DOHH2 (cell line): Measurements from ENCODE around the gene FGF21.

Experiments used
- H3F3A ChIP-seq: fragments of 200-600 bp; sonication (generic), shearing (Covaris generic); 2 replicates; pipeline ENCODE4 v1.6.0; 2016; ENCODE audit warnings: antibody characterized with exemption, mild to moderate bottlenecking; ENCODE audit not compliant: control insufficient read depth, insufficient read depth
- H3K27ac ChIP-seq: fragments of 200-600 bp; sonication (generic); 2 replicates; pipeline ENCODE4 v1.5.1; 2014; ENCODE audit warnings: low read depth, mild to moderate bottlenecking, low read length, moderate library complexity
- H3K27me3 ChIP-seq: fragments of 200-600 bp; sonication (generic); 2 replicates; pipeline ENCODE4 v1.6.1; 2014; ENCODE audit warnings: mild to moderate bottlenecking, low read length, mixed read lengths; ENCODE audit not compliant: control insufficient read depth
- H3K36me3 ChIP-seq: fragments of 200-600 bp; sonication (generic); 2 replicates; pipeline ENCODE4 v1.6.1; 2014; ENCODE audit warnings: mild to moderate bottlenecking, low read length, moderate library complexity, mixed read lengths; ENCODE audit not compliant: control insufficient read depth
- H3K4me1 ChIP-seq: fragments of 200-600 bp; sonication (generic); 2 replicates; pipeline ENCODE4 v1.6.1; 2014; ENCODE audit warnings: mild to moderate bottlenecking, low read length, mixed read lengths; ENCODE audit not compliant: control insufficient read depth
- H3K4me2 ChIP-seq: fragments of 200-600 bp; sonication (generic); 2 replicates; pipeline ENCODE4 v1.6.0; 2014; ENCODE audit warnings: mild to moderate bottlenecking, low read length, moderate library complexity
- H3K4me3 ChIP-seq: fragments of 200-600 bp; sonication (generic); 2 replicates; pipeline ENCODE4 v1.5.1; 2014; ENCODE audit warnings: mild to moderate bottlenecking, low read length, mixed read lengths
- H3K79me2 ChIP-seq: fragments of 200-600 bp; sonication (generic); 2 replicates; pipeline ENCODE4 v1.6.1; 2014; ENCODE audit warnings: mild to moderate bottlenecking, low read length, mixed read lengths; ENCODE audit not compliant: control insufficient read depth
- H3K9me2 ChIP-seq: fragments of 200-600 bp; sonication (generic); replicated peaks from 2 replicates; pipeline ENCODE4 v1.6.1; 2014; ENCODE audit warnings: mild to moderate bottlenecking, low read length, mixed read lengths; ENCODE audit not compliant: control insufficient read depth
- H3K9me3 ChIP-seq: fragments of 200-600 bp; sonication (generic); 2 replicates; pipeline ENCODE4 v1.6.1; 2014; ENCODE audit warnings: antibody characterized with exemption, low read length, mixed read lengths; ENCODE audit not compliant: control insufficient read depth, insufficient read depth
- H4K20me1 ChIP-seq: fragments of 200-600 bp; sonication (generic); 2 replicates; pipeline ENCODE4 v1.6.0; 2014; ENCODE audit warnings: low read depth, mild to moderate bottlenecking, antibody characterized with exemption, low read length, moderate library complexity; ENCODE audit not compliant: control insufficient read depth, insufficient read depth
- CTCF ChIP-seq: fragments of 200-600 bp; sonication (generic); IDR thresholded peaks from one replicate; pipeline ENCODE4 v1.5.1; 2014; ENCODE audit warnings: antibody characterized with exemption, mild to moderate bottlenecking, low read depth, low read length; ENCODE audit not compliant: poor library complexity, severe bottlenecking
- EZH2phosphoT487 ChIP-seq: fragments of 200-600 bp; sonication (generic); IDR thresholded peaks from 2 replicates; pipeline ENCODE4 v1.6.1; 2017; ENCODE audit warnings: borderline replicate concordance, mild to moderate bottlenecking, antibody characterized with exemption, low read length, moderate library complexity, mixed read lengths

Gene FGF21

DNA sequence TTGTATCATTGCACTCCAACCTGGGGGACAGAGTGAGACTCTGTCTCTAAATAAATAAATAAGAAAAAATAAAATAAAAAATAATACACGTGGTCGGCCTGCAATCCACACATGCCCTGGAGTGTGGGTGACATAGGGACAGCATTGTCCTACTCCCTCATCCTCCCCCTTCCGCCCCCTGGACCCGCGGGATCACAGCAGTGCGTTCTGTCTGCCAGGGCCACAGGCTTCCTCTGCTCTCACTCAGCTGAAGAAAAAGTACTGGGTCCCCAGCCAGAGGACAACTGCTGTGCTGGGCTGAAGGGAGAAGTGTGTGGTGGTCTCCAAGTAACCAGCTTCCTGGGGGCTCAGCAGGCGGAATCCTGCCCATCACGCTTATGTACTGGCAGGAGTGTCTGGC lies 49.2 kb downstream of the FGF21 start:
- peaks cover 18% of the 10 kb centered on the region for H3K79me2 ChIP-seq
- H3K9me3 ChIP-seq, result no peaks in the 10 kb centered on the region
- H3K4me3 ChIP-seq, result no peak overlapping the region
- peaks cover 3% of the 10 kb centered on the region for H3K4me1 ChIP-seq
- TF ChIP-seq EZH2phosphoT487 (no peak), CTCF (no peak)
- H3K27me3 ChIP-seq, result no peaks in the 10 kb centered on the region
- H3K4me2 ChIP-seq, result no peak overlapping the region
- no peak overlapping the region for H3K27ac ChIP-seq
- no peaks in the 10 kb centered on the region for H4K20me1 ChIP-seq
- peaks cover 12% of the 10 kb centered on the region for H3K36me3 ChIP-seq
- no peaks in the 10 kb centered on the region for H3F3A ChIP-seq
- no peaks in the 10 kb centered on the region for H3K9me2 ChIP-seq

DNA sequence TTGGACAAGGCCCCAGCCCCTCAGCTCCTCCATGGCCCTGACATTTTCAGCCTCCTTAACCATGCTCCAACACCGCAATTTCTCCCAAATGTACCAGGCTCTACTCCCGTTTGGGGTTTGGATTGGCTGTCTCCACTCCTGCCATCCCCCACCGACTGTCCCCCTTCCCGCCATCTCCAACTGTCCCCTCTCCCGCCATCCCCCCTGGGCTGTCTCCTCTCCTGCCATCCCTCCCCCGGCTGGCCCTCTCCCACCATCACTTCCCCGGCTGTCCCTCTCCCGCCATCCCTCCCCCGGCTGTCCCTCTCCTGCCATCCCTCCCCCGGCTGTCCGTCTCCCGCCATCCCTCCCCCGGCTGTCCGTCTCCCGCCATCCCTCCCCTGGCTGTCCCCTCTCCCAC lies 50.1 kb downstream of the FGF21 start:
- no peaks in the 10 kb centered on the region for H4K20me1 ChIP-seq
- H3K4me2 ChIP-seq, result no peak overlapping the region
- H3K4me1 ChIP-seq, result peaks cover 11% of the 10 kb centered on the region
- H3K9me3 ChIP-seq, result no peaks in the 10 kb centered on the region
- TF ChIP-seq CTCF (no peak), EZH2phosphoT487 (no peak)
- H3K4me3 ChIP-seq, result no peak overlapping the region
- no peaks in the 10 kb centered on the region for H3K9me2 ChIP-seq
- H3F3A ChIP-seq, result no peaks in the 10 kb centered on the region
- peaks cover 27% of the 10 kb centered on the region for H3K79me2 ChIP-seq
- no peak overlapping the region for H3K27ac ChIP-seq
- no peaks in the 10 kb centered on the region for H3K27me3 ChIP-seq
- peaks cover 13% of the 10 kb centered on the region for H3K36me3 ChIP-seq

DNA sequence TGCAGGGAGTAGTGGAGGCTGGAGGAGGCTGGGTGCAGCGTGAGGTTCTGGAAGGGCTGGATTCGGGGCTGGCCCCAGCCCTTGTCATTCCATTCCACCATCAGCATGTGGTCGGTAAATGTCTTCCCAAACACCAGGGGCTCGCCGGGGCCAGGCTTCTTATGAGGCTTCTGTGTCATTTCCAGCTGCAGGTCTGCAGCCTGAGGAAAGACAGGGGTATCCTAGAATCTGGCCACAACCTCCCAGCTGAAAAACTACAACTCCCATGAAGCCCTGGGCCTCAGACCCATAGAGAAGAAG lies 51.1 kb downstream of the FGF21 start:
- Histone ChIP-seq H3K27ac (no peak overlapping the region), H3F3A (no peaks in the 10 kb centered on the region), H3K4me1 (peaks cover 11% of the 10 kb centered on the region), H3K79me2 (peaks cover 31% of the 10 kb centered on the region), H3K4me2 (no peak overlapping the region), H3K27me3 (no peaks in the 10 kb centered on the region), H4K20me1 (no peaks in the 10 kb centered on the region), H3K9me2 (no peaks in the 10 kb centered on the region), H3K9me3 (no peaks in the 10 kb centered on the region), H3K36me3 (peaks cover 15% of the 10 kb centered on the region), H3K4me3 (no peak overlapping the region)
- no peak for TF ChIP-seq EZH2phosphoT487
- no peak for TF ChIP-seq CTCF
